NCI-H1694 treated with DMSO at 0.1 percent for 48 hours (cell line): ENCODE data around the gene CALB2.
"Not testable (repeated sequence)": the region's sequence is repeated elsewhere in the genome, so short reads cannot be mapped to it uniquely, and the experiment has no call there.

ENCODE experiments used
- DNase-seq: peaks from one replicate; lab custom pipeline; 2025; lab: John Stamatoyannopoulos, UW

CALB2 gene

GRCh38 chr16:71352963-71353460, 5.5 kb upstream of the CALB2 start:
- no peak for DNase-seq

- DNase-seq: no peak
Measured at GRCh38 chr16:71353736-71354135, 4.8 kb upstream of the CALB2 start.

GRCh38 chr16:71354156-71354555, 4.4 kb upstream of the CALB2 start:
- no peak for DNase-seq

GRCh38 chr16:71356051-71356740, 2.3 kb upstream of the CALB2 start:
- DNase-seq: no peak

GRCh38 chr16:71356936-71357335, 1.6 kb upstream of the CALB2 start:
- DNase-seq: not testable (repeated sequence)

- no peak for DNase-seq
Measured at GRCh38 chr16:71357681-71358080, 842 bp upstream of the CALB2 start.

GRCh38 chr16:71359431-71359830, 908 bp downstream of the CALB2 start:
- DNase-seq: no peak

GRCh38 chr16:71360378-71360777, 1.9 kb downstream of the CALB2 start:
- DNase-seq: no peak

GRCh38 chr16:71364133-71364681, 5.7 kb downstream of the CALB2 start:
- peak; percentile 48 for DNase-seq

GRCh38 chr16:71365021-71365420, 6.5 kb downstream of the CALB2 start:
- no peak for DNase-seq

- peak; percentile 27 for DNase-seq
Measured at GRCh38 chr16:71367241-71367976, 8.9 kb downstream of the CALB2 start.

GRCh38 chr16:71368958-71369357, 10.4 kb downstream of the CALB2 start:
- no peak for DNase-seq

- DNase-seq: no peak
Measured at GRCh38 chr16:71369494-71369893, 11.0 kb downstream of the CALB2 start.

- DNase-seq: no peak
Measured at GRCh38 chr16:71371237-71371636, 12.7 kb downstream of the CALB2 start.

GRCh38 chr16:71373073-71373472, 14.6 kb downstream of the CALB2 start:
- DNase-seq: no peak

- no peak for DNase-seq
Measured at GRCh38 chr16:71376465-71377157, 18.1 kb downstream of the CALB2 start.

GRCh38 chr16:71379711-71380110, 21.2 kb downstream of the CALB2 start:
- DNase-seq: no peak

GRCh38 chr16:71380831-71381230, 22.3 kb downstream of the CALB2 start:
- DNase-seq: no peak

GRCh38 chr16:71383054-71383773, 24.7 kb downstream of the CALB2 start:
- no peak for DNase-seq

GRCh38 chr16:71384073-71384724, 25.7 kb downstream of the CALB2 start:
- no peak for DNase-seq
